GM21619 (cell line): ENCODE results near the gene SCFD1.
"Not testable (repeated sequence)": the region's sequence is repeated elsewhere in the genome, so short reads cannot be mapped to it uniquely, and the experiment has no call there.

ENCODE experiments used
- ATAC-seq: cut with Tn5 transposase; IDR thresholded peaks from one replicate; pipeline ENCODE4 v1.9.1; 2021; ENCODE audit not compliant: unreplicated experiment

The SCFD1 gene

DNA sequence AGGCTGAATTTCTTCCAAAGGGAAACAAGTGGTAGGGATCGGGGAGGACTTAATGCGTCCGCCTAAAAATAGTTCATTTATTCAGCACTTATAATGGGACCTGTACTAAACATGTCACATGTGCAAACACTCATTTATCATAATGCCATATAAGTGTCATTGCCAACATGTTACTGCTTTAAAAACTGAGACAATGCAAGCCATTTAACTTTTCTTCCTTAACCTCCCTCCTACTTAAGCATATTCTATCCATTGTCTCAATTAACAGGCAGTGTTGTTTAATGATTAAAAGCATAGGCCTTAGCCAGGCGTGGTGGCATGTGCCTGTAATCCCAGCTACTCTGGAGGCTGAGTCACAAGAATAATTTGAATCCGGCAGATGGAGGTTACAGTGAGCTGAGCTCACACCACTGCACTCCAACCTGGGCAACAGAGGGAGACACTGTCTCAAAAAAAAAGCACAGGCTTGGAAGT lies 13.5 kb upstream of the SCFD1 start:
- ATAC-seq, result no peak

DNA sequence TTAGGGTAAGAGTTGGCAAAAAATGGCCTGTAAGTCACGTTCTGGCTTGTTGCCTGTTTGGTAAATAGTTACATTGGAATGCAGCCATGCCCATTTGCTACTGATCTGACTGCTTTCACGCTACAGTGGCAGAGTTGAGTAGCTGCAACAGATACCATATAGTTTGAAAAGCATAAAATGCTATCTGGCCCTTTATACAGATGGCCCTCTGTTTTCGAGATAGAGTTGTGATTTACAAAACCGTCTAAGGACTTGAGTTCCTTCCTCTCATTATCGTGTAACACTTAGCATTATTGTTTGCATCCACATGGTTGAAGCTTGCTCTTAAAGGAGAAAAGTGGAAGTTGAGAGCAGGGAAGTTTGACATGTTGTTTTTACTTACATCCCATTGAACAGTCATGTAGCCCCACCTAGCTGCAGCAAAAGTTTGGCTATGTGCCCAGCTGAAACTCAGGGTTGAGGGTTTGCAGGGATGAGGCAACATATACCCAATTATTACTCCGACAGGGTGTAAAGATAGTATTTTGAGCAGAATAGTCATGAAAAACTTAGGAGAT lies 11.3 kb upstream of the SCFD1 start:
- no peak for ATAC-seq

GRCh38 chr14:30614155-30614554 lies 8.0 kb upstream of the SCFD1 start:
- no peak for ATAC-seq

- ATAC-seq, result peak; percentile 40
These were observed 1.9 kb upstream of the SCFD1 start for GRCh38 chr14:30620178-30620577.

DNA sequence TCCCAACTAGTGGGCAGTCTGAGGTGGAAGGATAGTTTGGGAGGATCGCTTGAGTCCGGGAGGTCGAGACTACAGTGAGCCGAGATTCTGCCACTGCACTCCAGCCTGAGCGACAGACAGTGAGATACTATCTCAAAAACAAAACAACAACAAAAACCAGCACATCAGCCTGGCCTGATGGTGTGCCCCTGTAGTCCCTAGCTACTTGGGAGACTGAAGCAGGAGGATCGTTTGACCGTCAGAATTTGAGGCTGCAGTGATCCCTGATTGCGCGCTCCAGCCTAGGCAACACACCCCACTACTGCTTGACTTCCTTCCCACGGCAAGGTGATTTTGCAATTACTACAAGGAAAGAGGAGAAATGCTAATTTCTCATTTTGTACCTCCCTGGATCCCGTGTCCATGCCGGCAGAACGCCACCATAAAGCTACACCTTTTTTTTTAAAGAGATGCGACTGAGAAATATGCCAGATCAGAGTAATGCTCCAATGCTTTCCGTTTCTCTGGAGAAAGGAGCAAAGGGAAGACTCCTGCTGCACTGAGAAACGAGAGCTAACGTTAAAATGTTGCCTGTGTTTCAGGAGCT lies 672 bp upstream of the SCFD1 start:
- ATAC-seq, result peak; percentile 4

- no peak for ATAC-seq
These were observed 1.5 kb downstream of the SCFD1 start for GRCh38 chr14:30623412-30624131.

DNA sequence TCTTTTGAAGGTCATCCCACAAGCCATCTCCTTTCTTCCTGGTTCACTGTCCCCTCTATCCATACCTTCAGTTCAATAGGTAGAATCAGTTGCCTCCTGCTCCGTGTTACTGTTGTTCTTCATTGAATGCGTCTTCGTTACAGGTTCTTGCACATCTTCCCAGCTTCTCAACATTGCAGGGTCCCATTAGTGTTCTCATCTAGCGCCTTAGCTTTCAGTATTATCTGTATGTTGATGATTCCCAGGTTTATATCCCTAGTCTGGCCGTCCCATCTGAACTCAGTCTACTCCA lies 2.0 kb downstream of the SCFD1 start:
- ATAC-seq, result no peak

DNA sequence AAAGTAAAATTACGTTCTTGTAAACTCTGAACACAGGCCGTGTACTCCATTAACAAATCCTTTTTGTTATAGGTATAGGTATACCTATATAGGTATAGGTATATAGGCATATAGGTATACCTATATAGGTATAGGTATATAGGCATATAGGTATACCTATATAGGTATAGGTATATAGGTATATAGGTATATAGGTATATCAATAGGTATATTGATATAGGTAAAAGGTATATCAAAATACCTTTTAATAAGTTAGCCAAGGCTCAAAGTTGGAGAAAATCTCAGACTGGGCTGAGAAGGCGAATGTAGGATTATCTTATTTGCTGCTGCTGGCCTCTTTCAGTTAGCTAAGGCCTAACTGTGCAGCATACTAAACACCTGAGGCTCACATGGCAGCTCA lies 3.4 kb downstream of the SCFD1 start:
- no peak for ATAC-seq

DNA sequence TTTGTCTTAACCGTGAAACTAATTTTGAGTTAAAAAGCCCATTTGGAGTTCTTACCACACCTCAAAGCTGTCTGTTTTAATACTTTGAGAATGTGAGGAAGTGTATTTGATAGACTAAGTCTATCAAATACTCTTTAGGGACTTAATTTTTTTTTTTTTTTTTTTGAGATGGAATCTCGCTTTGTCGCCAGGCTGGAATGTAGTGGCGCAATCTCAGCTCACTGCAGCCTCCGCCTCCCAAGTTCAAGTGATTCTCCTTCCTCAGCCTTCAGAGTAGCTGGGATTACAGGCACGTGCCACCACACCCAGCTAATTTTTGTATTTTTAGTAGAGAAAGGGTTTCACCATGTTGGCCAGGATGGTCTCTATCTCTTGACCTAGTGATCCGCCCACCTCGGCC lies 7.3 kb downstream of the SCFD1 start:
- not testable (repeated sequence) for ATAC-seq

DNA sequence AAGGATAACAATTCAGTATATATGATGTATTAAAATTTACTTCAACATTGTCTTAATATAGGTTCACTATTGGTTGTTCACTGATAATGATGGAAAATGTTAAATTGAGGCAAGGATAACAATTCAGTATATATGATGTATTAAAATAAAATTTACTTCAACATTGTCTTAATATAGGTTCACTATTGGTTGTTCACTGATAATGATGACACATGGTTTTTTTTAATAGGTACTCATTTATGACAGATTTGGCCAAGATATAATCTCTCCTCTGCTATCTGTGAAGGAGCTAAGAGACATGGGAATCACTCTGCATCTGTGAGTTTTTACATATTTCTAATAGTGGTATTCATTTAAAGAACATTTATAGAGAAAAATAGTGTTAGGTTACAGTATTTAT lies 8.1 kb downstream of the SCFD1 start:
- no peak for ATAC-seq

DNA sequence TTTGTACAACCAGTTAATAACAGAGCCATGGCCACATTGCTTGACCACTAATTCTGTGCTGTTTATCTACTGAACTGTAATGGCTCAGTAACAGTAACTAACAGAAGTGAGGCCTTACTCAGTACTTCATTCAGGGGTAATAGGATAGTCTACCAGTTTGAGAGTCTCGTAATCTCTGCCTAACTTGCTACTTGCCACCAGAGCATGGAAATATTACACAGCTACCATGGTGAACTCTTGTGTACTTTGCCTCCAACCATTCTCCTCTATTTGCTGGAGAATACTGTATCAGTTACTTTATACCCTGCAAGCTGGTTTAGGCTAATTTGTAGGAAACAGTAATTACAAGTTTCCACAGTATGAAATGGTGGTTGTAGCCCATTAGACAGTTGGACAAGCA lies 10.6 kb downstream of the SCFD1 start:
- no peak for ATAC-seq

GRCh38 chr14:30638926-30639325 lies 16.8 kb downstream of the SCFD1 start:
- ATAC-seq, result no peak

DNA sequence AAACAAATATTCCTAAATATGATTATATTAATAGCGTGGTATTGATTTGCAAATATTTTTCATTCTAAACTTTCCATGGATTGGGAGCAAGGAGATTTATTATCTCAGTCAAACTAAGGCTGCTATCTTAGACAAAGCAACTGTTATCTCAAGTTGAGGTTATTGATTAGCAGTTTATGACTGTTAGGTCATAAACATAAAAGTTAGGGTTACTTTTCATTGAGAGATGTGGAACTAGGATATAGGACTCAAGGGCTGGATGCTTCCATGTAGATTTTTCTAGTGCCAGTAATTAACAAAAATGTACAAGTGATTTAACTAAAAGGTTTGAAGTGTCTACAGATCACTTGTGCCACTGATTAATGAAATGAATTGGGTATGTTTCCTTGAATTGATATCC lies 19.1 kb downstream of the SCFD1 start:
- no peak for ATAC-seq

- not testable (repeated sequence) for ATAC-seq
These were observed 22.3 kb downstream of the SCFD1 start for GRCh38 chr14:30644462-30644861.

DNA sequence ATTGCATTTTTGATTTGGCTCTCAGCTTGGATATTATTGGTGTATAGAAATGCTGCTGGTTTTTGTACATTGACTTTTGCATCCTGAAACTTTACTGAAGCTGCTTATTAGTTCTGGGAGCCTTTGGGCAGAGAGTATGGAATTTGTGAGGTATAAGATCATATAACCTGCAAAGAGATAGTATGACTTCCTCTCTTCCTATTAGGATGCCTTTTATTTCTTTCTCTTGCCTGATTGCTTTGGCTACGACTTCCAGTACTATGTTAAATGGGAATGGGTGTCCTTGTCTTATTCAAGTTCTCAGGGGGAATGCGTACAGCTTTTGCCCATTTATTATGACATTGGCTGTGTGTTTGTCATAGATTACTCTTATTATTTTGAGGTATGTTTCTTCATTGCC lies 23.5 kb downstream of the SCFD1 start:
- no peak for ATAC-seq

- ATAC-seq, result no peak
These were observed 26.4 kb downstream of the SCFD1 start for GRCh38 chr14:30648471-30648870.

- ATAC-seq, result no peak
These were observed 29.8 kb downstream of the SCFD1 start for GRCh38 chr14:30651937-30652336.

GRCh38 chr14:30655124-30655523 lies 33.0 kb downstream of the SCFD1 start:
- ATAC-seq, result no peak

DNA sequence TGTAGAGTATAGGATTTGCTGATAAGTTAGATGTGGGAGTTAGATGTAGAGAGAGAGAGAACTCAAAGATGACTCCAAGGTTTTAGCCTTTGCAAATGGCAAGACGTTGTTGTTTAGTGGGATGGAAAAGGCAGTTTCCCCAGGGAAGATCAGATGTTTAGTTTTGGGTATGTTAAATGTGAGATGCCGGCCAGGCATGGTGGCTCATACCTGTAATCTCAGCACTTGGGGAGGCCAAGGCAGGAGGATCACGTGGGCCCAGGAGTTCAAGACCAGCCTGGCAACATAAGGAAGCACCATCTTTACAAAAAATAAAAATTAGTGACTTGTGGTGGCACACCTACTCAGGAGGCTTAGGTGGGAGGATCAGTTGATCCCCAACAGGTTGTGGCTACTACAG lies 33.5 kb downstream of the SCFD1 start:
- ATAC-seq, result no peak

- ATAC-seq, result no peak
These were observed 34.1 kb downstream of the SCFD1 start for GRCh38 chr14:30656190-30656632.

DNA sequence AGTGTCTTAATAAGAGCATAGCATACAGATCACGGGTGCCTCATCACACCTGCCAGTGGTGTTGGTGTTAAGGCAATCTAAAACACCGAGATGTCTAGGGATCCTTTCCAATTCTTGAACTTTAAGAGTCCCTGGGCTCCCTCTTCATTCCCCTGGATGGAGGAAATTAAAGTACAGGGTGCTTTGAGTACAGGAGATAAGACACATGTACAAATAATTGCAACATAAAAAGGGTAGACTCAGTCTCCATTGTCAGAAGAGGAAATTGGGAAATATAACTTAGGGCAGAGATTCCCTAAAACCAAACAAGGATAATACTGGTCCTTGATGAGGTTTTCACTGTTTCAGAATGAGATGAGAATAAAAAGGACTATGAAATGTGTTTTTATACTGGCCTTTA lies 34.9 kb downstream of the SCFD1 start:
- ATAC-seq, result no peak

DNA sequence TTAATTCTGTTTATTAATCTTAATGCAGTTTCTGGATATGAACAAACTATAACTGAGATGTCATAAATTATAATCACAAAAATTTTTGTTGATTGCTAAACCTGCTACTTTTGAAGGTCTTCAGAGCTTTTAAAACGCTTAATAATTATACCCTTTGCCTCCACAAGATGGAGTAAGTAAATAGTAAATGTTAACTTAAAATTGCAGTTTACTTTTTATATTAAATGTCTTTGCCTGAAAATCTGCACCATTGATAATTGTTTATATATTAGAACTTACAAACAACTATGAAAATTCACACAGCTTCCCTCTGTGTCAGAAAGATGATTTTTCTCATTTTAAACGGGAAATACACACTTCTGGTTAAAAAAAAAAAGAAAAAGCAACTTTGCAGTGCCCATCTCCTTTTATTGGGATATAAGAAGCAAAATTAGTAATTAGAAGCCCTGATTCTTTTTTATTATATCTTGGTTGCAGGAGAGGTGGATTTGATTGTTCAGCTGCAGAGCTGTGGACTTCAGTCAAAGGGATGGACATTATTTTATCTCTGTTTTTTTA lies 35.6 kb downstream of the SCFD1 start:
- ATAC-seq, result no peak
